Effector CD4-positive, alpha-beta T cell (primary cell): ENCODE results near the gene MYH1.

Experiments used
- DNase-seq: peaks from one replicate; pipeline ENCODE4 v3.0.0-alpha.2; 2020

Gene MYH1

DNA sequence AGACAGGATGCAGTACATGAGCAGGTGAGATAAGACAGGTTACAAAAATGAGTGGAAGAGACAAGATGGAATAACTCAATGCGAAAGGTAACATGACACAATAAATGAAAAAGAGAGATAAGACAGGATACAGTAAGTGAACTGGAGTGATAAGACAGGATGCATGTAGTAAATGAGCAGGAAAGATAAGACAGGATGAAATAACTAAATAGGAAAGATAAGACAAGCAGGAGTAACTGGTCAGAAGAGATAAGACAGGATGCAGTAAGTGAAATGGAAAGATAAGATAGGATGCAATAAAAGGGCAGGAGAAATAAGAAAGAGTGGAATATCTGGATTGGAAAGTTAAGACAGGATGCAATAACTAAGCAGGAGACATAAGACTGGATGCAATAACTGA lies 40.6 kb downstream of the MYH1 start:
- DNase-seq: no peak

DNA sequence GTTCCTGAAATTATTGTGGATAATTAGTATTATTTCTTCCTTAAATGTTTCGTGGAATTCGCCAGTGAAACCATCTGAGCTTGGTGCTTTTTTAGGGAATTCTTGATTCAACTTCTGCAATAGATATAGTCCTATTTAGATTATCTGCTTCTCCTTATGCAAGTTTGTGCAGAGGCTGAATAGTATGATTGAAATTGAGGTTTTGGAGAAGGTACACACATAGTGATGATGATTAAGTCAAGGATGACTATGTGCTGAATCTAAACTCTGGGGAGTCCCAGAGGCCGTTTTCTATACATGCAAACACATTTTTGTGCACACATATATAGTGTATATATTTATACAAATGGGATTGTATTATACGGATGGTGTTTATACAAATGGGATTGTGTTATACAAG lies 43.8 kb downstream of the MYH1 start:
- no peak for DNase-seq

DNA sequence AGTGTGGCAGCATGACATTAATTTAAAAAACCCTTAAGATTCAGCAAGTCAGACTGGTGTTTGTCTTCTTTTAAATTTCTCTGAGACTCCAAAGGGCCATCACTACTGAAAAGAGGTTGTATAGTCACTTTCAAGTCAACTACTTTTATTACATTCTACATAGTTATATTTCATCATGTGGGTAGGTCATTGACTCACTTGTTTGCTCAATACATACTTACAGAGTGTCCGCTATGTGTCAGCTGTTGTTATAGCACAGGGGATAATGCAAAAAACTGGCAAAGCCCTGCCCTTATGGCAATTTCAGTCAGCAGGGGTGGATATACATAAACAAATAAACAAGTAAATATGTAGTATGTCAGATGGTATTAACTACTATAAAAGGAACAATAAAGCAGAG lies 46.5 kb downstream of the MYH1 start:
- no peak for DNase-seq

DNA sequence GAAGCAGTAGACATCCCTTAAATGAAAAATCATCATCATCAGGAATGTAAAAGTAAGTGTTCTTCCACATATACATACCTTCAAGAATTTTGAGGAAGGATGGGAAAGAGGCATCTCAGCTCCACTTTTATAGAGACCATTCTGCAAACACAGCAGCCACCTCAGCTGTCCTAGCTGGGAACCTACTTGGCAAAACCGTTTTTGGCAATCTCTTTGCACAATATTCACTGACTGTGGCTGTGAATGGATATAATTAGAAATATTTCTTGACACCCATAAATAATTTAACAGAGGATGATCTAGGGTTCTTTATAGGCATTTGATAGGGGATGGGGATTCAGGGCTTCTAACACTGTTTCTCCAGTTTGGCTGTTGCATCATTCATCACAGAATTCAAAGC lies 48.9 kb downstream of the MYH1 start, which contains the start of gene MYH4:
TSS of gene MYH4 (minus strand) at position 101 of the 400 bp plus-strand sequence. CDS start 2,814 bp downstream, outside the sequence.
- DNase-seq: no peak

DNA sequence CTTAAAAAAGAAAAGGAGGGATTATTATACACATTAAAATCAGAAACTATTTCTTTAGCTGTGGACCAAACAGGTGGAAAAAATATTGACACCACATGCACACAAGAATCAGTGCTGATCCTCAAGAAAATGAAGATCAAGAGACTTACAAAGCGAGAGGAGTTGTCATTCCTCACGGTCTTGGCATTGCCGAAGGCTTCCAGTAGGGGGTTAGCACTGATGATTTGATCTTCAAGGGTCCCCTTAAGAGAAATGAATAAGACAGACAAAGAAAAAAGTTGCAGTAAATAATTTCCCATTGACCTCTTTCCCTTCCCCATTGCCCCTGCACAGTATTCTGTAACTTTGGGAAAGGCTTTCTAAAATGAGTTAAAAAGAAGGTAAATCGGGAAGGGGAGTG lies 54.9 kb downstream of the MYH1 start:
- no peak for DNase-seq

DNA sequence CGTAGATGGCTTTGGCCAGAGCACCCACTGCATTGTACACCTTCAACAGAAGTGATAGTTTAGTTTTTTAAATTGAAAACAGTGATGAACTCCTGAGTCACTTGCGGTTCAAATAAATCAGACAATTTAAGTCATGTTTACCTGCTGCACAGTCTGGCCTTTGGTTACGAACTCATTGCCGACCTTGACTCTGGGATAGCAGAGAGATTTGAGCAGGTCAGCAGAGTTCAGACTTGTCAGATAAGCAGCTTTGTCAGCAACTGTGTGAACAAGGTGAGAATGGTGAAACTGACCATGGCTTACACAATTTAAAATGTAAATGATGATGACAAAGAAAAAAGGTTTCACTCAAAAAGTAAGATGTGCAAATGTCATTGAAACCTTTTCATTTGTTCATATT lies 58.3 kb downstream of the MYH1 start:
- DNase-seq: no peak

DNA sequence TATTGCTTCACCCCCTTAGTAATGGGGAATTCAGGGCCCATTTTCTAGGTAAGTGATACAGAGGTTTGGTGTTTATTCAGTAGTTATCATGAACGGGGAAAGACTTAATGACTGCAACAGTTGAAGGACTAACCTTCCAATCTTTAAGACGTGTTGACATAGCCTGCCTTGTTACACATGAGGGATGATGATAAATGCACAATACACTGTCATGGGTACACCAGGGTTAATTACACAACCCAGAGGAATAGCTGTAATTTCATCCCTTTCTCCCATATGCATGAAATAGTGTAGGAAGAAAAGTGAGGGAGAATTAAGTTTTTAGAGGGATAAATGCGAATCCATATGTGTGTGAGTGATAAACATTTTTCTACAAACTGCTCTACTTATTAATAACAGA lies 59.6 kb downstream of the MYH1 start:
- no peak for DNase-seq

DNA sequence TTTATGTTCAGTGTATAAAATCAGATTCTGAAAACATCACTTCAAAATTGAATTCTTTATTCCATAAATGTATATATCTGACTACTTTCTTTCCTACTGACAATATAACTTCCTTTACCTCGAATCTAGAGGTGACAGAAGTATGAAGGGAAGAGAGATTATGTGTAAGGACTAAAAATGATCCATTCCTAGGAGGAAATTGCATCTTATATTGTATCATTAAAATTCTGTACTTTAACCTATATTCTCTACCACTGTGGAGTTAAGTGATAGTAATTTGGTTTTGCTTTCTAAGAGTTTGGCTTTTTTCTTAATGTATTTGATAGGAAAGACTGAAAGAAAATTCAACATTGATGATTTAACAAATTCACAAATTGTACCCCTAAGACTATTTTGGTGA lies 60.4 kb downstream of the MYH1 start:
- no peak for DNase-seq

DNA sequence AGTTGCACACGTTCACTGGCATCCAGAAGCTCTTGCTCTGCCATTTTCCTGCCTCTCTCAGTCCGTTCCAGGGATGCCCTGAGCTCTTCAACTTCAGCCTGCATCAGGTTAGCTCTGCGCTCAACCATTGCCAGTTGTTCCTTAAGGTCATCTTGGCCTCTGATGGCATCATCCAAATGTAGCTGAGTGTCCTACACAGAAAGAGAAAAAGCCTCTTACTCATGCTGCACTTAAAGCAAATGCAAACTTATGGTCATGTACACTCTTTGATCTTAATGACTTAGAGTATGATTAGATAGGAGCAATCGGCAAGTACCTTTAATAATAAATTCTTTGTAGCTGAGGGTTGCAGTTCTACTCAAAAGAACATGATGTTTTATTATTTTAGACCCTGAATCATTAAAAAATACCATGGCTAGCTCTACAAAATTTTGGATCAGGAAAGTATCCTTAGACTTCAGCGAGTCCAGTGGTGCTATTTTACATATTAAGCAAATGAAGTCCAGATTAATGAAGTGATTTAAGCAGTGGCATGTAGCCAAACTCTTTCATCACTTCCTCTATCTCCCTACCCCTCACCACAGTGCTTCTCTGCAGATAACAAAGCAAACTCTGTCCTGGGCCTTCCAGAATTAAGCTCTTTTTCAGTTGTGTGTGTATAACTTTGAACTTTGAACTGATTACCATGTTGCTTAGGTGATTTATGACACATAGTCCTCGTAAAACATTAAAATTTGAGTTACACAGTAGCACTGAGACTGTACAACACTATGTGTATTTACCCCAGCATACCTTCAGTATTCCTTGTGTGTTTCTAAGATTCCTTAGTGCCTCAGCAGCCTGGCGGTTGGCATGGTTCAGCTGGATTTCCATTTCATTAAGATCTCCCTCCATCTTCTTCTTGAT lies 71.1 kb downstream of the MYH1 start:
- no peak for DNase-seq
